Activated CD8-positive, alpha-beta memory T cell treated with anti-CD3 and anti-CD28 coated beads, Interleukin-2, amount 50 U/mL, for 1 hour (primary cell): ENCODE data around the gene DPRX.
"Not testable (repeated sequence)": the region's sequence is repeated elsewhere in the genome, so short reads cannot be mapped to it uniquely, and the experiment has no call there.

ENCODE experiments used
- DNase-seq: peaks from one replicate; pipeline ENCODE4 v3.0.0-alpha.2; 2020; ENCODE audit errors: extremely low read depth

The DPRX gene

DNA sequence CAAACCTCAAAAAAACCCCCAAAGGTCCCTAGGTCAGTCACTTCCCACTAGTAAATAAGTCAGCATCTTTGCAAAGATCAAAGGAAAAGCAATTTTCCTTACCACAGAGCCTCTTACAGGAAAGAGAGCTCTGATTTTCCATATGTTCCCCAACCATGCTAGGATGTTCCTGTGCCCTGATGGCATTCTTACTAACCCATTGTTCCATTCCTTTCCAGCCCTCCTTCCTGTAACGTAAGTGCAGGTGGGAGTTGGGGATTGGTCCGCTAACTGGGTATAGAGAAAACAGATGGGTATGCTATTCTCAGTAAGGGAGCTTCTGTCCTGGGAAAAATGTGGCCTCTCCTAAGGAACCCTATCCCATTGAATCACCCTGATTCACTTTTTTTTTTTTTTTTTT lies 14.3 kb downstream of the DPRX start:
- DNase-seq: no peak

DNA sequence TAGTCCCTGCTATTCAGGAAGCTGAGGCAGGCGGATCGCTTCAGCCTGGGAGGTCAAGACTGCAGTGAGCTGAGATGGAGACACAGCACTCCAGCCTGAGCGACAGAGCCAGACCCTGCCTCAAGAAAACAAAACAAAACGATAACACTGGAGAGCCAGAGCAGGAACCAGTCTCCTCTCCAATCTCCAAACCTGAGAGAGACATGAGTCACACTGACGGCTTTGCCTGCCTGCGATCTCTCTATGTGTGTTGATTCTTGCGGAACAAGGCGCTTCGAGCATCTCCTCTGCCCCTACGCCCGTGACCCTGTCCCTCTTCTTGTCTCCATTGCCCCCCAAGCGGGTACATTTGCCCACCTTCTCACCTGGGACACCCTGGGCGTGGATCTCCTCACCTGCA lies 15.6 kb downstream of the DPRX start:
- no peak for DNase-seq

DNA sequence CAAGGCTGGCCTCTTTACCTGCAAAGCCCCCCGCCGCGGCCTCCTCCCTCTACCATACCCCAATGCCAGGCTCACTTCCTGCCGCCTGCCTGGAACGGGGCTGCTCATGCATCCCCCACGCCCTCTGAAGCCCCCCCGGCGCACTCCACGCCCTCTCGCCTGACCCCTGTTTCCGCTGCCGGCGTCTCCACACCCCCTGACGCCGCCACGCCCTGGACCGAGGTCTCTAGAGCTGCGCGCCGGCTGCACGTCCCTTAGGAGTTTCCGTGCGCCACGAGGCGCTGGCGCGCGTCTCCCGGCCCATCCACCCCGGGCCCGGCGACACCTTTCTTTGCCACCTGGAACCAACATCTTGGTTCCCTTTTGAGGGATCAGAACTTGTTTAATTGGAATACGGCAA lies 16.0 kb downstream of the DPRX start:
- no peak for DNase-seq

DNA sequence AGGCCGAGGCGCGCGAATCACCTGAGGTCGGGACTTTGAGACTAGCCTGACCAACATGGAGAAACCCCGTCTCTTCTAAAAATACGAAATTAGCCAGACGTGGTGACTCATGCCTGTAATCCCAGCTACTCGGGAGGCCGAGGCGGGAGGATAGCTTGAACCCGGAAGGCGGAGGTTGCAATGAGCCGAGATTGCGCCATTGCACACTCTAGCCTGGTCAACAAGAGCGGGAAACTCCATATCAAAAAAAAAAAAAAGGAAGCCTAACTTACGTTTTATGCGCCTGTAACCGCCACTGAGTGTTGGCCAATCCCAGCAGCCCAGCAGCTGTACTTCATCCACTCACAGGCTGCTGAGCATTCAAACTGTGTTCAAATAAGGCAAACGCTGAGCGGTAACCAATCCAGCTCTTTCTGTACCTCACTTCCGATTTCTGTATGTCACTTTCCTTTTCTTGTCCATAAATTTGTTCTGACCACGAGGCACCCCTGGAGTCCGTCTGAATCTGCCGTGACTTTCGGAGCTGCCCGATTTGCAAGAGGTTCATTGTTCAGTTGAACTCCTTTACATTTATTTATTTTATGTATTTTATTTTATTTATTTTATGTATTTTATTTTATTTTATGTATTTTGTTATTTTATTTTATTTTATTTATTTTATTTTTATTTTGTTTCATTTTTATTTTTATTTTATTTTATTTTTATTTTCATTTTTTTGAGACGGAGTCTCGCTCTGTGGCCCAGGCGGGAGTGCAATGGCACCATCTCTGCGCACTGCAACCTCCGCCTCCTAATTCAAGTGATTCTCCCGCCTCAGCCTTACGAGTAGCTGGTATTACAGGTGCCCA lies 18.2 kb downstream of the DPRX start:
- DNase-seq: no peak

DNA sequence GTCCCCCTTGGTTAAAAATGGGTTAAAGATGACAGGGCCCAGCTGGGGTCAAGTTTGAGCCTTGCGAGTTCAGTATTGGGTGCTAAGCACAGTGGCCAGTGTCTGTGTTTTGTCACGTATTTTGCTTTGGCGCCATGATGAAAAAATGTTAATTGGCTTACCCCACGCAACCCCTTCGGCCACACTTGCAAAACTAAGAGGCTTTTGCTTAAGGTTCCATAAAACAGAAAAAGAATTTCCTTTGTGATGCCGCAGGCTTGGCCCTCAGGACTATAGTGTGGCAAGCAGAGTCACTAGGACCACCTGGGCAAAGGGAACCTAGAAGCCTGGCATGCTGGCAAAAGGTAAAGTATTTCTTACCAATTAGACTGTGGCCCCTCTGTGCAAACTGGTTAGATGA lies 20.7 kb downstream of the DPRX start:
- DNase-seq: no peak

DNA sequence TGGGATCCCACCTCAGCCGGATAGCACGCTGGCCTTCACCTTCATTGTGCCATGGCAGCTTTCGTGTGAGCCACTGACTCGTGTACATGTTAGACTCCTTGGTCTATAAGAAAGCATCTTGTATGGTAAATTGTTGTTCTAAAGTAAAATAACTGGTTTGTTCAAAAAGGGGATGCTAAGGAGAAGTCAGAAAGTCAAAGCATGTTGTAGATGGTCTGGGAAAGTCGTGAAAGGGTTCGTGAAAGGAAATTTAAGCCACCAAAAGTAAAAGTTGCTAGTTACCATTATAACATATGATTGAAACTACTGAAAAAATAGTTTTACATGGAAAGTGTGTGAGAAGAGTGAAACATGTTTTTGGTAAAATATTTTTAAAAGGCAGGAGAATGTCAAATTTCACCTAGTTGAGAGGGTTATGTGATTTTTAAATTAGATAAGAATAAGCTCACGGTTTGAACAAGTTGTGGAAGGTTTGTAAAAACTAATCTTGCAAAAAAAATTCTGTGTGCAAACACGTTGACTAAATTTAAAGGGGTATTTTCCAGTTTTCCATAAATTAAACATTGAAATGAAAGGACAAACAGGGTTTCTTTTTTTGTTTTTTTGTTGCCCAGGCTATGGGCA lies 23.4 kb downstream of the DPRX start:
- DNase-seq: no peak

DNA sequence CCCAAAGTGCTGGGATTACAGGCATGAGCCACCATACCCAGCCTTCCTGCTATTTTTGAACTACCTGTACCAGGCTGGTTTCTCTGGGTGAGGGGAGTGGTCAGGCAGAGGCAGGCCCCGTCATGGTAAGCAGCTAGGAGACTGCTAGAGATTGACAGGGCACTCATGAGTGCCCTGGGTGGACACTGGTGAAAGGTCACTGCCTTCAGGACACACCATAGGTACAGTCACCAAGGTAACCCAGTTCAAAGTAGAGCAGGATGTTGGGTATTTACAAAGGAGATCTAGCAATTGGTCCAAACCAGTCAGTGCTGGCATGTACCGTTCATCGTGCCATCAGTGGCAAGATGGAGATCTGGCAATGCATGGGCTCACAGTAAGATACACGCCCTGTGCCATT lies 25.5 kb downstream of the DPRX start:
- DNase-seq: no peak

DNA sequence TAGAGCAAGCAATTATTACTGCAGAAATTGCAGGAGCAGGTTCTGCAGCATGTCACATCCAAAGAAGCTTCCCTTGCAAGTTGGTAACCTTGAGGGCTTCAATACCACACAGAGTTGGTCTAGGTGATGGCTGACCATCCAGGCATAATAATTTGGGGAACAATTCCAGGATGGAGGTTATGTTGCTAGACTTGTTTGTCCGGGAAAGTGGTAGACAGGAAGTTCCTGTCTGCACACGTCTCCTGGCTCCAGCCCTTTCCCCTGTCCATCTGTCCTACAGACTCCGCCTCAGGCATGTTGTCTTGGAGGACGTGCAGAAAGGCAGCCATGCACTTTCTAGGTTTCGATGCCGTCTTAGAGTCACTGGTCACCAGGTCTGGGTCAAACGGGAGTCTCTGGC lies 26.0 kb downstream of the DPRX start:
- no peak for DNase-seq

DNA sequence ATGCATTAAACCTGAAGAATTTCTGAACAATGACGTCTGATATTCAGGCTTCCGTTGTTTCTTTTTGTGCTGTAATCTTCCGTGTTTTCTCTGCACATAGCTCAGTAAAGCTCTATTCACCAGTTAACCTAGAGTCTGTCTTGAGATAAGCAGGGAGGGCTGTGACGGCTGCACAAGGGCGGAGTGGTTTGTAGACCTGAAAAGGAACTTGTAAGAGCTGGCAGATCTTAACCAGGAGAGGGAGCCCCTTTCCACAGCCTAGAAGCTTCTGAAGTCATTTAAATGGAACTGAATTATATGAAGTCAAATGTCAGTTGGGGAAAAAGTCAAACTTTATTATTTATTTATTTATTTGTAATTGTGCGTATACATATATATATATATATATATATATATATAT lies 27.5 kb downstream of the DPRX start:
- DNase-seq: no peak

DNA sequence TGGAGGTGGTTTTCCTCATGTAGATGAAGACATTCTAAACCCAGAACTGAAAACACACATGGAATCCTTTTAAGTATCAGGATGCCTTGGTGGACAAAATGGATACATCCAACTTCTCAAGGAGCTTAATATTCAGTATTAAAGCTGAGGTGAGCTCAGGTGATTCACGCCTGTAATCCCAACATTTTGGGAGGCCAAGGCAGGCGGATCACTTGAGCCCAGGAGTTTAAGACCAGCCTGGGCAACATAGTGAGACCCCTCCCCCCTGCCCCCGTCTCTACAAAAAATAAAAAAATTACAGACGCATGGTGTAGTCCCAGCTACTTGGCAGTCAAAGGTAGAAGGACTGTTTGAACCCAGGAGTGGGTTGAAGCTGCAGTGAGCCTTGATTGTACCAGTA lies 28.8 kb downstream of the DPRX start:
- no peak for DNase-seq

DNA sequence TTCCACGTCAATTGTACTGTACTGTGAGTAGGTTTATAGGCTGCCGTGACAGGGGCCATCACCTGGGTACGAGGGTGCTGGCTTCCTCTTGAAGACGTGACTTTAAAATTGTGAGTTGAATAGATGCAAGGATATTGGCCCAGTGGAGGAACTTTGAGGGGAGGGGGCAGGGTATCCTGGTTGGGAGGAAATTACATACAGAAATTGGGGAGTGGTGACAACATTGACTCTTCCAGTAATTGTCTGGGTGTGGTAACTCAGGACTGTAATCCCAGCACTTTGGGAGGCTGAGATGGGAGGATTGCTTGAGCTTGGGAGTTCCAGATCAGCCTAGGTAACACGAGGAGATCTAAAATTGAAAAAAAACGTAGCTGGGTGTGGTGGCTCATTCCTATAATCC lies 30.4 kb downstream of the DPRX start:
- DNase-seq: no peak

DNA sequence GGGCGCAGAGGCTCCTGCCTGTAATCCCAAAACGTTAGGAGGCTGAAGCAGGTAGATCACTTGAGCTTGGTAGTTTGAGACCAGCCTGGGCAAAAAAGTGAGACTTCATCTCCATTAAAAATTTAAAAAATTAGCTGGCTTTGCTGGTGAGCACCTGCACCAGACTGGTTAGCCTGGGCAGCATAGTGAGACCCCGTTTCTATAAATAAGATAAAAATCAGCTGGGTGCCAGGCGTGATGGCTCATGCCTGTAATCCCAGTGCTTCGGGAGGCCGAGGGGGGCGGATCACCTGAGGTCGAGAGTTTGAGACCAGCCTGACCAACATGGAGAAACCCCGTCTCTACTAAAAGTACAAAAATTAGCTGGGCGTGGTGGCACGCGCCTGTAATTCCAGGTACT lies 32.4 kb downstream of the DPRX start:
- DNase-seq: no peak

DNA sequence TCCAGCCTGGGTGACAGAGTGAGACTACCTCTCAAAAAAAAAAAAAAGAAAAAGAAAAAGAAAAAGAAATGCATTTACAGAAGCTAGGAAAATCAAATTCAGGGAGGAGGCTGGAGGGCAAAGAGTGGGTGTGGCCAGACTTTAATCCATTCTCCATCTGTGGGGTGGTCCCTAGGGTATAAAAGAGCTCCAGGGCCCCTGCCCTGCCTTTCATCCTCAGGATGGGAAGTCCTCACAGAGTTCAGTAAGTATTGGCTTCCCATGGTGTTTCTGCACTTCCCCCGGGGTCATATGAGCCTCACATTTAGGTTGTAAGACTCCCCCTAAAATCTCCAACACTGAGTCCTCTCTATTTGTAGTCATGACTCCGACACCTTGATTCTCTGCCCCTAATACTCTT lies 33.0 kb downstream of the DPRX start:
- DNase-seq: no peak

DNA sequence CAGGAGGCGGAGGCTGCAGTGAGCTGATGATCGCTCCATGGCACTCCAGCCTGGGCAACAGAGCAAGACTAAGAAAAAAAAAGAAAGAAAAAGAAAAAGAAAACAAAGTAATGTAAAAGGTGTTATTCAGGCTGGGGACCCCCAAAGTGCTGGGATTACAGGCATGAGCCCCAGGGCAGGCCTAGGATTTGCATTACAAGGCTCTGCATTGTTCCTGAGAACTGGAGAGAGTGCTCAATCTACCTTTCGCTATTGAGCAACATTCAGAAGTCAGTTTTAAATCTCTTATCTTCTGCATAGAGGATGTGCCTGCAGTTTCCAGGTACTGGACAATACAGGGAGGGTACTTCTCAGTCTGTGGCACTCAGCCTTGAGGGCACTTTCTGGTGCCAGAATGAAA lies 34.5 kb downstream of the DPRX start:
- DNase-seq: not testable (repeated sequence)

DNA sequence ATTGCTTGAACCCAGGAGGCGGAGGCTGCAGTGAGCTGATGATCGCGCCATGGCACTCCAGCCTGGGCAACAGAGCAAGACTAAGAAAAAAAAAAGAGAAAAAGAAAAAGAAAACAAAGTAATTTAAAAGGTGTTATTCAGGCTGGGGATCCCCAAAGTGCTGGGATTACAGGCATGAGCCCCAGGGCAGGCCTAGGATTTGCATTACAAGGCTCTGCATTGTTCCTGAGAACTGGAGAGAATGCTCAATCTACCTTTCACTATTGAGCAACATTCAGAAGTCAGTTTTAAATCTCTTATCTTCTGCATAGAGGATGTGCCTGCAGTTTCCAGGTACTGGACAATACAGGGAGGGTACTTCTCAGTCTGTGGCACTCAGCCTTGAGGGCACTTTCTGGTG lies 37.0 kb downstream of the DPRX start:
- DNase-seq: not testable (repeated sequence)

DNA sequence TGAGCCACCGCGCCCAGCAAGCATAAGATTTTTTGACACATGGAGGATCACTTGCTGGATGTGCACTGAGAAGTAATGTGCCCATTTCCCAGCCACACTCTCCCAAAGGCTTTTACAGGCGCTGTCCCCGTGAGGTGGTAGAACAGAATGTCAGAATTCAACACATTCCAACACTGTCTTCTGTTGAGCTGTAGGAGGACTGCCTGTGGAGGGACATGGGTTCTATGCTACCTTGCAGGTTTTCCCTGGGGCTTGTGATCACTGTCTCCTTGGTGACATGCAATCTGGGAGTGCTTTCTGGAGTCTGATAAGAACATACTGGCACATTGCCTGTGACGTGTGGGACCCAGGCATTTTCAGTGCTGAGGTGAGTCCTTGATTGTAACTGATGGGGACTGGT lies 38.5 kb downstream of the DPRX start:
- DNase-seq: no peak

DNA sequence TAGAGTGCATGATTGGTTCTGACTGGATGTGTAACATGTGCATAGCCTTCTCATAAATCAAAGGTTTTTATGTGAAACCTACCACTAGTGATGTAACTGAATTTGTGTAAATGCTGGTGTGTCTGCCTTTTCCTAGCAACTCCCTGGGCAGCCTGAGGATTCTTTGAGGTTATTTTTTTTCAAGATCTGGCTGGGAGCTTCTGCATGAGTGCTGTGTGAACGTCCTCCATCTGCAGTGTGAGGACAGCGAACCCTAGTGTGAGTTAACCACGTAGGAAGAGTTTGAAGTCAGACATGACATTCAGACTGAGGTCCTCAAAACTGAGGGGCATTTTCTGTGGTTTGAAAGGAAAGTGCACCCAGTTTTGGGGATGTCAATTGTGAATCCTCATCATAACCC lies 39.9 kb downstream of the DPRX start:
- no peak for DNase-seq
